ENCODE measurements around the gene CSNK2B. TPM values are rescaled to one million over a fixed set of nuclear protein-coding genes. Genes with fewer than 3 reads are reported as not detected.

Gene CSNK2B
- polyA plus RNA-seq, 1 donor (not counting 4 experiments of a cell fraction or from before 2014, with no cell fraction given) = 43.7 TPM

GRCh38 chr6:31693535-31693934 lies 27.7 kb downstream of the CSNK2B start:
- H3K27me3 ChIP-seq (ENCODE audit: control insufficient read depth, extremely low read depth, insufficient read depth, low read length) = no peaks in the 10 kb centered on the region
- DNase-seq (ENCODE audit: low read depth, low spot score) (no peak), FAIRE-seq (no peak)
- no peaks in the 10 kb centered on the region for H3K9me3 ChIP-seq (ENCODE audit: control insufficient read depth, low read depth, low read length)
- H3K9me1 ChIP-seq (ENCODE audit: control insufficient read depth, extremely low read depth, insufficient read depth, low read length) = no peaks in the 10 kb centered on the region
- no peaks in the 10 kb centered on the region for H3K79me2 ChIP-seq (ENCODE audit: control insufficient read depth, insufficient read depth, low read length)
- no peak overlapping the region for H2AFZ ChIP-seq (ENCODE audit: control insufficient read depth, low read length)
- dilution Hi-C loops (cut with MboI; ENCODE audit: extremely low pct_ligation_motif_present, low sequenced_read_pairs) = no loop called here
- H3K4me1 ChIP-seq (ENCODE audit: control insufficient read depth, extremely low read depth, insufficient read depth, low read length) = no peaks in the 10 kb centered on the region
- no peak overlapping the region for H3K4me2 ChIP-seq (ENCODE audit: control insufficient read depth, extremely low read depth, insufficient read depth, low read depth, low read length)
- peaks cover 22 to 29% of the 10 kb centered on the region in 2 experiments for H3K36me3 ChIP-seq (ENCODE audit: control insufficient read depth in 2 of 2, extremely low read depth in 1 of 2, insufficient read depth in 2 of 2, low read length in 2 of 2)
- H4K20me1 ChIP-seq (ENCODE audit: control insufficient read depth, extremely low read depth, insufficient read depth, low read length) = no peaks in the 10 kb centered on the region
- H3K9ac ChIP-seq (ENCODE audit: control insufficient read depth, extremely low read depth, insufficient read depth, low read length) = no peak overlapping the region
- no peak overlapping the region for H3K4me3 ChIP-seq (ENCODE audit: control insufficient read depth in 2 of 3, extremely low read depth in 1 of 3, insufficient read depth in 2 of 3, low read depth in 1 of 3, low read length in 3 of 3)
- no peak overlapping the region for H3K27ac ChIP-seq (ENCODE audit: control insufficient read depth, insufficient read depth, low read length)
- TF ChIP-seq EZH2 (IDR thresholded peaks at IDR 0.05; ENCODE audit: low read length) = no peak
- no peak for TF ChIP-seq CTCF (optimal IDR thresholded peaks at IDR 0.05 in 1 of 3, IDR thresholded peaks at IDR 0.05 in 1 of 3, conservative IDR thresholded peaks at IDR 0.05 in 1 of 3; ENCODE audit: extremely low read depth in 1 of 3, insufficient read depth in 2 of 3, low read length in 3 of 3)

- TF ChIP-seq EZH2 (IDR thresholded peaks at IDR 0.05; ENCODE audit: low read length) (no peak), CTCF (optimal IDR thresholded peaks at IDR 0.05 in 1 of 3, IDR thresholded peaks at IDR 0.05 in 1 of 3, conservative IDR thresholded peaks at IDR 0.05 in 1 of 3; ENCODE audit: extremely low read depth in 1 of 3, insufficient read depth in 2 of 3, low read length in 3 of 3) (no peak)
- dilution Hi-C loops (cut with MboI; ENCODE audit: extremely low pct_ligation_motif_present, low sequenced_read_pairs) = no loop called here
- no peak for FAIRE-seq
- H3K4me1 ChIP-seq (ENCODE audit: control insufficient read depth, extremely low read depth, insufficient read depth, low read length) = peaks cover 9% of the 10 kb centered on the region
- H3K9me3 ChIP-seq (ENCODE audit: control insufficient read depth, low read depth, low read length) = no peaks in the 10 kb centered on the region
- H3K27ac ChIP-seq (ENCODE audit: control insufficient read depth, insufficient read depth, low read length) = no peak overlapping the region
- H3K9ac ChIP-seq (ENCODE audit: control insufficient read depth, extremely low read depth, insufficient read depth, low read length) = no peak overlapping the region
- H4K20me1 ChIP-seq (ENCODE audit: control insufficient read depth, extremely low read depth, insufficient read depth, low read length) = no peaks in the 10 kb centered on the region
- no peak overlapping the region for H3K4me2 ChIP-seq (ENCODE audit: control insufficient read depth, extremely low read depth, insufficient read depth, low read depth, low read length)
- H2AFZ ChIP-seq (ENCODE audit: control insufficient read depth, low read length) = no peak overlapping the region
- H3K36me3 ChIP-seq (ENCODE audit: control insufficient read depth in 2 of 2, extremely low read depth in 1 of 2, insufficient read depth in 2 of 2, low read length in 2 of 2) = peaks cover 13 to 15% of the 10 kb centered on the region in 2 experiments
- no peak overlapping the region for H3K4me3 ChIP-seq (ENCODE audit: control insufficient read depth in 2 of 3, extremely low read depth in 1 of 3, insufficient read depth in 2 of 3, low read depth in 1 of 3, low read length in 3 of 3)
- DNase-seq (ENCODE audit: low read depth, low spot score) = no peak
- H3K79me2 ChIP-seq (ENCODE audit: control insufficient read depth, insufficient read depth, low read length) = peaks cover 18% of the 10 kb centered on the region
- H3K9me1 ChIP-seq (ENCODE audit: control insufficient read depth, extremely low read depth, insufficient read depth, low read length) = no peaks in the 10 kb centered on the region
- H3K27me3 ChIP-seq (ENCODE audit: control insufficient read depth, extremely low read depth, insufficient read depth, low read length) = no peaks in the 10 kb centered on the region
Measured at GRCh38 chr6:31697555-31697954, 31.7 kb downstream of the CSNK2B start.

All from keratinocyte (primary cell).